CD4-positive, alpha-beta T cell treated with Interleukin-6 at 100 ng/mL for 8 hours (primary cell): ENCODE results near the gene SMAD3.

Source experiments
- DNase-seq: peaks from one replicate; pipeline ENCODE4 v3.0.0-alpha.2; 2020; ENCODE audit warnings: mixed read lengths, low spot score

SMAD3 gene

GRCh38 chr15:67242708-67243111 lies 177.3 kb downstream of the SMAD3 start:
- no peak for DNase-seq
